BE2C (cell line): ENCODE data around the gene NOL4.

Source experiments
- DNase-seq: peaks from one replicate; pipeline ENCODE4 v3.0.0-alpha.2; 2020
- H3K27me3 ChIP-seq: fragments of 250-450 bp; sonication (Bioruptor Pico); 2 replicates; pipeline ENCODE4 v1.5.1; 2020; ENCODE audit warnings: mild to moderate bottlenecking
- H3K36me3 ChIP-seq: fragments of 250-450 bp; sonication (Bioruptor Pico); 2 replicates; pipeline ENCODE4 v1.5.1; 2020; ENCODE audit warnings: mild to moderate bottlenecking
- H3K4me1 ChIP-seq: fragments of 250-450 bp; sonication (Bioruptor Pico); 2 replicates; pipeline ENCODE4 v1.5.1; 2020
- H3K4me3 ChIP-seq: 2 replicates; pipeline ENCODE4 v1.5.1; 2011; ENCODE audit warnings: low read depth, low read length
- H3K9me3 ChIP-seq: fragments of 250-450 bp; sonication (Bioruptor Pico); 2 replicates; pipeline ENCODE4 v1.5.1; 2020
- TF ChIP-seq, protein P1 (sequence below): IDR thresholded peaks from 2 replicates; pipeline ENCODE4 v1.5.1; 2012; ENCODE audit warnings: mild to moderate bottlenecking, low read depth, low read length

NOL4 gene

DNA sequence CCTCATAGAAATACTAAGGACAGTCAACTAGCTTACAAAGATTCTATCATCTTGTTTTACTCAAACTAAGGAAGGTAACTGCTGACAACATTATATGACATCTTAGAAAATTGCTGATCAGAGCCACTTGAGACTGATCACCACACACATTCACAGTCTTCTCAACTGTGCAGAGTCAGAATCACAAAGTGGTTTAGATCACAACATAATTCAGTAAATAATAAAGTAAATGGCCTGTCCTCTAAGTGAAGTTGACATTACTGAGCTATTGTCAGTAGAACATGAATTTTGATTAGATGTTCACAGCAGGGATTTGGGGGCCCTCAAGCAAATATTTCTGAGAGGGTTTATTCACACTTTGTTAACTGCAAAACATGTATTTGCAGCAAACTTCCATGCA is 28.5 kb downstream of the NOL4 start:
- H3K27me3 ChIP-seq: no peaks in the 10 kb centered on the region
- H3K4me1 ChIP-seq: no peaks in the 10 kb centered on the region
- no peaks in the 10 kb centered on the region for H3K9me3 ChIP-seq
- no peak for DNase-seq
- no peaks in the 10 kb centered on the region for H3K36me3 ChIP-seq
- TF ChIP-seq, protein P1, sequence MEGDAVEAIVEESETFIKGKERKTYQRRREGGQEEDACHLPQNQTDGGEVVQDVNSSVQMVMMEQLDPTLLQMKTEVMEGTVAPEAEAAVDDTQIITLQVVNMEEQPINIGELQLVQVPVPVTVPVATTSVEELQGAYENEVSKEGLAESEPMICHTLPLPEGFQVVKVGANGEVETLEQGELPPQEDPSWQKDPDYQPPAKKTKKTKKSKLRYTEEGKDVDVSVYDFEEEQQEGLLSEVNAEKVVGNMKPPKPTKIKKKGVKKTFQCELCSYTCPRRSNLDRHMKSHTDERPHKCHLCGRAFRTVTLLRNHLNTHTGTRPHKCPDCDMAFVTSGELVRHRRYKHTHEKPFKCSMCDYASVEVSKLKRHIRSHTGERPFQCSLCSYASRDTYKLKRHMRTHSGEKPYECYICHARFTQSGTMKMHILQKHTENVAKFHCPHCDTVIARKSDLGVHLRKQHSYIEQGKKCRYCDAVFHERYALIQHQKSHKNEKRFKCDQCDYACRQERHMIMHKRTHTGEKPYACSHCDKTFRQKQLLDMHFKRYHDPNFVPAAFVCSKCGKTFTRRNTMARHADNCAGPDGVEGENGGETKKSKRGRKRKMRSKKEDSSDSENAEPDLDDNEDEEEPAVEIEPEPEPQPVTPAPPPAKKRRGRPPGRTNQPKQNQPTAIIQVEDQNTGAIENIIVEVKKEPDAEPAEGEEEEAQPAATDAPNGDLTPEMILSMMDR: no peak
- no peak overlapping the region for H3K4me3 ChIP-seq

DNA sequence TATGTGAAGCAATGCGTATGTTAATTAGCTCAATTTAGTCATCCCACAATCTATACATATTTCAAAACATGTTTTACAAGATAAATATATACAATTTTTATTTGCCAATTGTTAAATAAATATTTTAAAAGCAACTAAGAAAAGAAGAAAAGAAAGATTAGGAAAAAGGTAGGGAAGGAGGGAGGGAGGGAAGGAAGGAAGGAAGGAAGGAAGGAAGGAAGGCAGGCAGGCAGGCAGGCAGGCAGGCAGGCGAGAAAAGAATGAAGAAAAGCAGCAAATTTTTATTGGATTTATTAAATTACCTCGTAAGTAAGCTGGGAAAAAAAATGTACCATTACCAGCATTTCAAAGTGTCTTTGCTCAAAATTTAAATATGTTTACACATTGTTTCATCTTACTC is 30.5 kb downstream of the NOL4 start:
- Histone ChIP-seq H3K27me3 (no peaks in the 10 kb centered on the region), H3K36me3 (no peaks in the 10 kb centered on the region), H3K4me1 (no peaks in the 10 kb centered on the region), H3K9me3 (no peaks in the 10 kb centered on the region), H3K4me3 (no peak overlapping the region)
- TF ChIP-seq, protein P1: no peak
- DNase-seq: no peak

DNA sequence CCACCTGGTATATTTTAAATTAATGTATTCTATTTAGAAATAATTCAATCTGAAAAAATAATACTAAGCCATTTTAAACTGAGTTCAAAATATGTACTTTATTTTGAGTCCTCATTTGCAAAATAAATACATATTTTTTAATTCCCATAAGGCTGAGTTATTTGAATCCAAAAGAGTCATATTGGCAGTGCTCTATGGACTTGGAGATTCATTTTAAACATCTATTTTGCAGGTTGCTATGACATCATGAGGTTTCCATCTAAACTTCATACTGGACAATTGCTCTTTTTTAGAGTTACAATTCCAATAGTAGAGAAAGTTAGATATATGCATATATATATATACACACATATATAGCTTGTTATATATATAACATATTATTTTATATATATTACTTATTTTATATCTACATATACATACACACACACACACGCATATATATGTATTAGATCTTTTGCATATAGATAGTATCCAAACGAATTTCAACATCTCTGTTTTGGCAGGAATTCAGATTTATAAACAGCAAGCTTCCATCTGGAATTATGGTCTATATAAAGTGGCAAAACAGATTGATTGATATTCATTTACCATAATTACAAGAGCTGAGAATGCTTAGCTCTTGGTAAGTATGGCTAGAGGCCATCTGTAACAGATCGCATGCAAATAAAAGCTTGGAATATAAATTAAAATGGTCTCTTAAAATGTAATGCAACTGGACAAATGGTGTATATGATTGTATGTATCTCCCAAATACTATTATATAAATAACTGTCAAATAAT is 34.9 kb downstream of the NOL4 start:
- H3K9me3 ChIP-seq: no peaks in the 10 kb centered on the region

More for the DNA sequence above, 34.9 kb downstream of the NOL4 start:
- TF ChIP-seq, protein P1: no peak
- H3K4me3 ChIP-seq: no peak overlapping the region
- H3K36me3 ChIP-seq: no peaks in the 10 kb centered on the region
- no peak for DNase-seq
- H3K27me3 ChIP-seq: no peaks in the 10 kb centered on the region
- H3K4me1 ChIP-seq: no peaks in the 10 kb centered on the region
